Sciatic nerve (tissue), 2 donors: ENCODE data around the gene SERPINA12. TPM values are rescaled to one million over a fixed set of nuclear protein-coding genes. Genes with fewer than 3 reads are reported as not detected.
A peak's percentile ranks its signal among the peaks of the same experiment; 100 is the strongest.

Source experiments
- ATAC-seq: fragments of 200-7000 bp; cut with Tn5 transposase; one replicate; pipeline ENCODE4 v1.9.1; 2020; ENCODE audit warnings: mild to moderate bottlenecking, moderate library complexity
- DNase-seq: peaks from one replicate; pipeline ENCODE4 v3.0.0-alpha.2; 2020; ENCODE audit warnings: low spot score
- intact Hi-C: fragments of 100-400 bp; cut with DNase I; formaldehyde crosslinking; loops from one replicate; pipeline ENCODE4 v1.14.2; 2022
- total RNA-seq: library from RNA; stranded (reverse); fragmentation: NEBNext Ultra II Directional; extraction: Animal tissue kit (Norgen Biotek cat#: 25700); gene quantifications from one replicate; pipeline ENCODE4 v1.2.1, GENCODE V29; 2021
- donor health status: DM: no; HTN: no; CAD: no.
- donor health status: DM: no; HTN: no; CAD: no.

The SERPINA12 gene
- not detected for total RNA-seq

GRCh38 chr14:94509356-94509755, at the start of gene SERPINA12:
SERPINA12 (minus strand) TSS chr14:94509469; CDS start chr14:94498397, 11,072 bp downstream.
- intact Hi-C loops = no loop called here
- DNase-seq (no peak), ATAC-seq (no peak)

- DNase-seq (no peak), ATAC-seq (no peak)
- intact Hi-C loops = no loop called here
Observed at GRCh38 chr14:94558842-94559241, 49.6 kb upstream of the SERPINA12 start.

GRCh38 chr14:94557327-94557726, 48.1 kb upstream of the SERPINA12 start:
- intact Hi-C loops = no loop called here
- ATAC-seq (no peak), DNase-seq (no peak)

- ATAC-seq (no peak), DNase-seq (no peak)
- intact Hi-C loops = no loop called here
Observed at GRCh38 chr14:94555991-94556390, 46.7 kb upstream of the SERPINA12 start.

- no peak for DNase-seq
- ATAC-seq = no peak
- intact Hi-C loops = no loop called here
Observed at GRCh38 chr14:94550041-94550440, 40.8 kb upstream of the SERPINA12 start.

- peak; percentile 85 for DNase-seq
- ATAC-seq = peak; percentile 92
- intact Hi-C loops = no loop called here
Observed at GRCh38 chr14:94548999-94549985, 40.0 kb upstream of the SERPINA12 start.

GRCh38 chr14:94548131-94548998, 39.1 kb upstream of the SERPINA12 start:
- intact Hi-C loops = no loop called here
- DNase-seq (no peak), ATAC-seq (peak; percentile 30)

GRCh38 chr14:94547726-94548125, 38.5 kb upstream of the SERPINA12 start:
- no peak for ATAC-seq
- intact Hi-C loops = no loop called here
- no peak for DNase-seq

- no peak for ATAC-seq
- intact Hi-C loops = no loop called here
- no peak for DNase-seq
Observed at GRCh38 chr14:94547151-94547680, 37.9 kb upstream of the SERPINA12 start.

- ATAC-seq (no peak), DNase-seq (no peak)
- intact Hi-C loops = no loop called here
Observed at GRCh38 chr14:94545131-94545841, 36.0 kb upstream of the SERPINA12 start.

GRCh38 chr14:94544726-94545125, 35.5 kb upstream of the SERPINA12 start:
- ATAC-seq (no peak), DNase-seq (no peak)
- intact Hi-C loops = no loop called here

- intact Hi-C loops = no loop called here
- ATAC-seq (no peak), DNase-seq (no peak)
Observed at GRCh38 chr14:94543449-94544124, 34.3 kb upstream of the SERPINA12 start.

GRCh38 chr14:94542811-94543440, 33.7 kb upstream of the SERPINA12 start:
- intact Hi-C loops = no loop called here
- ATAC-seq (no peak), DNase-seq (no peak)

GRCh38 chr14:94542111-94542810, 33.0 kb upstream of the SERPINA12 start:
- intact Hi-C loops = no loop called here
- DNase-seq = no peak
- no peak for ATAC-seq

GRCh38 chr14:94541234-94541975, 32.1 kb upstream of the SERPINA12 start:
- DNase-seq (no peak), ATAC-seq (peak; percentile 26)
- intact Hi-C loops = no loop called here

GRCh38 chr14:94540031-94540794, 30.9 kb upstream of the SERPINA12 start:
- peak; percentile 11 for ATAC-seq
- no peak for DNase-seq
- intact Hi-C loops = no loop called here
